Activated T-helper 17 cell treated with anti-CD3 and anti-CD28 coated beads, Interleukin-2, amount 50 U/mL, for 72 hours (primary cell): Measurements from ENCODE around the gene PCDH9. TPM values are rescaled to one million over a fixed set of nuclear protein-coding genes. Genes with fewer than 3 reads are reported as not detected.

Experiments
- ATAC-seq: fragments of 150-1000 bp; cut with Tn5 transposase; replicated peaks from 2 replicates; pipeline ENCODE4 v1.10.0; 2021; ENCODE audit warnings: mild to moderate bottlenecking, moderate library complexity
- H3K27ac Mint-ChIP-seq: one replicate; pipeline ENCODE4 v1.8.0; 2022; ENCODE audit warnings: mixed read lengths
- H3K27me3 Mint-ChIP-seq: one replicate; pipeline ENCODE4 v1.8.0; 2022; ENCODE audit warnings: mixed read lengths
- H3K36me3 Mint-ChIP-seq: one replicate; pipeline ENCODE4 v1.8.0; 2022; ENCODE audit warnings: low read depth, mild to moderate bottlenecking, mixed read lengths
- H3K4me1 Mint-ChIP-seq: one replicate; pipeline ENCODE4 v1.8.0; 2022; ENCODE audit warnings: mixed read lengths
- H3K4me3 Mint-ChIP-seq: one replicate; pipeline ENCODE4 v1.8.0; 2022; ENCODE audit warnings: mild to moderate bottlenecking, mixed read lengths
- H3K9me3 Mint-ChIP-seq: one replicate; pipeline ENCODE4 v1.8.0; 2022; ENCODE audit warnings: mixed read lengths
- total RNA-seq, 2 donors: library from RNA; stranded (reverse); gene quantifications; one replicate each; pipeline ENCODE4 v1.2.3, GENCODE V29; 2022

Gene PCDH9
- total RNA-seq, 2 donors from 2014 or later, result 0.11 TPM

- H3K9me3 Mint-ChIP-seq, result peaks cover 4% of the 10 kb centered on the region
- no peak for ATAC-seq
- no peaks in the 10 kb centered on the region for H3K27me3 Mint-ChIP-seq
- no peaks in the 10 kb centered on the region for H3K4me1 Mint-ChIP-seq
- H3K36me3 Mint-ChIP-seq, result no peaks in the 10 kb centered on the region
- no peak overlapping the region for H3K27ac Mint-ChIP-seq
- H3K4me3 Mint-ChIP-seq, result no peak overlapping the region
Observed at GRCh38 chr13:66559093-66559492, 671.0 kb downstream of the PCDH9 start.

- H3K36me3 Mint-ChIP-seq, result no peaks in the 10 kb centered on the region
- peaks cover 4% of the 10 kb centered on the region for H3K9me3 Mint-ChIP-seq
- no peak overlapping the region for H3K4me3 Mint-ChIP-seq
- no peaks in the 10 kb centered on the region for H3K4me1 Mint-ChIP-seq
- no peaks in the 10 kb centered on the region for H3K27me3 Mint-ChIP-seq
- no peak for ATAC-seq
- H3K27ac Mint-ChIP-seq, result no peak overlapping the region
Observed at GRCh38 chr13:66558506-66558905, 671.6 kb downstream of the PCDH9 start.

DNA sequence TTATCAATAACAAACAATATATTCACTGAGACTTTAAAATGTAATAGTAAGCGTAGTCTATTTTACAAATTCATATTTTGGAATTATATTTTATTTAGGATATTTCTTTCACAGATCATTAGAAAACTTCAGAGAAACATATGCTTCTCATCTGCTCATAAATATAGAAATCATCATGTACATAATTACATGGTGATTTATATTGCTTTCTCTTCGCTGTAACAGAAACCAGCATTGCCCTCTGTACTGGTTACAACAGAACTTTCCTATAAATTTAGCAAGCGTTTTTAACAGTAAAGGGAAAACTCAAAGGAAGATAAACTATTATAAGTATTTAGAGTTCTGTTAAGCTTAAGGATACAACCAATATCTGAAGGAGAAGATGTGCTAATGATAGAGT lies 672.8 kb downstream of the PCDH9 start:
- Mint-ChIP-seq H3K9me3 (peaks cover 4% of the 10 kb centered on the region), H3K27ac (no peak overlapping the region), H3K36me3 (no peaks in the 10 kb centered on the region), H3K4me1 (no peaks in the 10 kb centered on the region), H3K4me3 (no peak overlapping the region), H3K27me3 (no peaks in the 10 kb centered on the region)
- ATAC-seq, result no peak

GRCh38 chr13:66556306-66556705 lies 673.8 kb downstream of the PCDH9 start:
- peaks cover 4% of the 10 kb centered on the region for H3K9me3 Mint-ChIP-seq
- no peak overlapping the region for H3K4me3 Mint-ChIP-seq
- H3K4me1 Mint-ChIP-seq, result no peaks in the 10 kb centered on the region
- H3K27ac Mint-ChIP-seq, result no peak overlapping the region
- H3K27me3 Mint-ChIP-seq, result no peaks in the 10 kb centered on the region
- H3K36me3 Mint-ChIP-seq, result no peaks in the 10 kb centered on the region
- ATAC-seq, result no peak

DNA sequence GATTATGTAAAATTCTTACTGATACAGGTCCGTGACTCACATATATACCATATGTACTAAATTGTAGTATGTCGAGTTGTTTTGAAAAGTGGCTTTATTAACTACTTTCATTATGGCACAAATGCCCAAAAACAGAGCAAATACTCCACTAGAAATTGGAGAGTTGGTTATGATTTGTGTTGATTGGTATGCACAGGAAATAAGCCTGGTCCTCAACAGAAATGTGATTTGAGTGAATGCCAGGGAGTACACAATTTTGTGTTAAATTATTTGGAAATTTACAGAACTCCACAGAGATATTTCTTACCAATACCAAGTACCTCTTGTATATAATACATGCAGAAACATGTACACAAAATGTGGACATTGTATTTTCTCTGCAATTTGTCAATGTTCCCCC lies 676.7 kb downstream of the PCDH9 start:
- Mint-ChIP-seq H3K36me3 (no peaks in the 10 kb centered on the region), H3K4me1 (no peaks in the 10 kb centered on the region), H3K4me3 (no peak overlapping the region), H3K27me3 (no peaks in the 10 kb centered on the region), H3K9me3 (peaks cover 4% of the 10 kb centered on the region), H3K27ac (no peak overlapping the region)
- ATAC-seq, result no peak

- Mint-ChIP-seq H3K9me3 (no peaks in the 10 kb centered on the region), H3K27ac (no peak overlapping the region), H3K4me1 (no peaks in the 10 kb centered on the region), H3K4me3 (no peak overlapping the region), H3K27me3 (no peaks in the 10 kb centered on the region), H3K36me3 (no peaks in the 10 kb centered on the region)
- ATAC-seq, result no peak
Observed at GRCh38 chr13:66551128-66551527, 679.0 kb downstream of the PCDH9 start.

GRCh38 chr13:66547685-66548084 lies 682.5 kb downstream of the PCDH9 start:
- H3K36me3 Mint-ChIP-seq, result no peaks in the 10 kb centered on the region
- H3K9me3 Mint-ChIP-seq, result no peaks in the 10 kb centered on the region
- no peak for ATAC-seq
- no peaks in the 10 kb centered on the region for H3K4me1 Mint-ChIP-seq
- H3K27me3 Mint-ChIP-seq, result no peaks in the 10 kb centered on the region
- H3K27ac Mint-ChIP-seq, result no peak overlapping the region
- no peak overlapping the region for H3K4me3 Mint-ChIP-seq

DNA sequence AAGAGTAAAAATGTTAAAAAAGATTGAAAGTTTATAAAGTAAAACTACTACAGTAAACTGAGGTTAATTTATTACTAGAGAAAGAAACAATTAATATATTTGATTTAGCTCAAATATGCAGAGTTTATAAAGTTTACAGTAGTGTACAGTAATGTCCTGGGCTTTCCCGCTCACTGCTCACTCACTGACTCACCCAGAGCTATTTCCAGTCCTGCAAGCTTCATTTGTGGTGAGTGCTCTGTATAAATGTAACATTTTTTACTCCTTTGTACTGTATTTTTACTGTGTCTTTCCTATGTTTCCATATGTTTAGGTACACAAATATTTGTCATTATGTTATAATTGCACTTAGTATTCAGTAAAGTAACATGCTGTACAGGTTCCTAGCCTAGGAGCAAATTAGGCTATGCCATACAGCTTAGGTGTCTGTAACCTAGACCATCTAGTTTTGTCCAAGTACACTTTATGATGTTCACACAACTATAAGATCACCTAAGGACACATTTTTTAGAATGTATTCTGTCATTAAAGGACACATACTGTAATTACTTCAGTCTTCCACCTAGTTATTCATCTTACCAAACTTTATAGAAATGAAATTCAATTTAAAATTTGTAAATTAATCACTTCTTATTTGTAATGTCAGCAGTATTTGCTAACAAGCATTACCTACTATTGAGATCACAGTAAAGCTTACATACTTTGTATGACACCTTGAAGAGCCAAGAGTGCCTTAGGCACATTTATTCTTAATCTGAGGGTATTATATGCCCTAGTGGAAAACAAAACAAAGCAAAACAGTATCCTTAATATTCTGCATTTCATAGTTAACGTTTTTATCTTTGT lies 683.4 kb downstream of the PCDH9 start:
- no peaks in the 10 kb centered on the region for H3K9me3 Mint-ChIP-seq
- H3K27ac Mint-ChIP-seq, result no peak overlapping the region
- no peaks in the 10 kb centered on the region for H3K36me3 Mint-ChIP-seq

GRCh38 chr13:66543780-66544179 lies 686.4 kb downstream of the PCDH9 start:
- H3K36me3 Mint-ChIP-seq, result no peaks in the 10 kb centered on the region
- H3K27me3 Mint-ChIP-seq, result no peaks in the 10 kb centered on the region
- no peaks in the 10 kb centered on the region for H3K4me1 Mint-ChIP-seq
- no peak overlapping the region for H3K4me3 Mint-ChIP-seq
- no peaks in the 10 kb centered on the region for H3K9me3 Mint-ChIP-seq
- H3K27ac Mint-ChIP-seq, result no peak overlapping the region
- no peak for ATAC-seq

More for the DNA sequence above, 683.4 kb downstream of the PCDH9 start:
- Mint-ChIP-seq H3K27me3 (no peaks in the 10 kb centered on the region), H3K4me3 (no peak overlapping the region), H3K4me1 (no peaks in the 10 kb centered on the region)
- ATAC-seq, result no peak

DNA sequence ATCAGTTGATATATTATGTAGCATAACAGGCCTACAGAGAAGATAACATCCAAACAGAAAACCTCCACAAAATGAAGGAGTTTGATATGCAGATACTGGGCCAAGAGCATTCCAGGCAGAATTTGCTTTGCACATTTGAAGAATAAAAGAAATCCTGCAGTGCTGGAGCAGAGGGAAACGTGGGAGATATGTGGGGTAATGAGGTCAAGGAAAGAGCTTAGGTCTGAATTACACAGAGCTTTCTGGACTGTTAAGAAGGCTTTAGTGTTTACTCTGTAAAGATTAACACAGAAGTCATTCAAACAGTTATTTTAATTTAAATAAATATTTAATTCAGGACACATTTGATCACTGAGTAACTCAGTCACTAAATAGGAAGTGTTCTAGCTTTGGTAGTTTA lies 692.7 kb downstream of the PCDH9 start:
- H3K27ac Mint-ChIP-seq, result no peak overlapping the region
- no peak for ATAC-seq
- H3K4me3 Mint-ChIP-seq, result no peak overlapping the region
- H3K27me3 Mint-ChIP-seq, result no peaks in the 10 kb centered on the region
- no peaks in the 10 kb centered on the region for H3K36me3 Mint-ChIP-seq
- H3K9me3 Mint-ChIP-seq, result peaks cover 4% of the 10 kb centered on the region
- no peaks in the 10 kb centered on the region for H3K4me1 Mint-ChIP-seq

GRCh38 chr13:66536746-66537145 lies 693.4 kb downstream of the PCDH9 start:
- no peak for ATAC-seq
- H3K4me3 Mint-ChIP-seq, result no peak overlapping the region
- peaks cover 4% of the 10 kb centered on the region for H3K9me3 Mint-ChIP-seq
- H3K4me1 Mint-ChIP-seq, result no peaks in the 10 kb centered on the region
- H3K36me3 Mint-ChIP-seq, result no peaks in the 10 kb centered on the region
- H3K27ac Mint-ChIP-seq, result no peak overlapping the region
- H3K27me3 Mint-ChIP-seq, result no peaks in the 10 kb centered on the region

DNA sequence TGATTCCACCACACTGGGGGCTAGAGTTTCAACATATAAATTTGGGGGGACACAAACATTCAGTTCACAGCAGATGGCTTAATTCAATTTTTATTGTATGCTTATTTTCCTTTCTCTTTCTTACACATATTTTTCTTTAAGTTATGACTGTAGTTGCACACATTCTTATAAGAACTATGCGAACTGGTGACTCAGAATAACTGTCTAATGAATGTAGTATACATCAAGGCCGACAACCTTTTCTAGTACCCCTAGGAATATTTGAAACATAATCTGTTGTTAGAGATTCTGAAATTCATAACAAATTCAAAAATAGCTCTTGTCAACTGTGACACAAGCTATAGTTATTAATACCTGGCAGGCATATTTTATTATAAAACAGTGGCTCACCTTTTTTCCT lies 695.6 kb downstream of the PCDH9 start:
- peaks cover 4% of the 10 kb centered on the region for H3K9me3 Mint-ChIP-seq
- no peak overlapping the region for H3K27ac Mint-ChIP-seq
- H3K36me3 Mint-ChIP-seq, result no peaks in the 10 kb centered on the region
- no peaks in the 10 kb centered on the region for H3K27me3 Mint-ChIP-seq
- no peaks in the 10 kb centered on the region for H3K4me1 Mint-ChIP-seq
- no peak for ATAC-seq
- no peak overlapping the region for H3K4me3 Mint-ChIP-seq

GRCh38 chr13:66532845-66533244 lies 697.3 kb downstream of the PCDH9 start:
- Mint-ChIP-seq H3K27me3 (no peaks in the 10 kb centered on the region), H3K4me1 (no peaks in the 10 kb centered on the region), H3K4me3 (no peak overlapping the region), H3K27ac (no peak overlapping the region), H3K36me3 (no peaks in the 10 kb centered on the region), H3K9me3 (peaks cover 4% of the 10 kb centered on the region)
- no peak for ATAC-seq

DNA sequence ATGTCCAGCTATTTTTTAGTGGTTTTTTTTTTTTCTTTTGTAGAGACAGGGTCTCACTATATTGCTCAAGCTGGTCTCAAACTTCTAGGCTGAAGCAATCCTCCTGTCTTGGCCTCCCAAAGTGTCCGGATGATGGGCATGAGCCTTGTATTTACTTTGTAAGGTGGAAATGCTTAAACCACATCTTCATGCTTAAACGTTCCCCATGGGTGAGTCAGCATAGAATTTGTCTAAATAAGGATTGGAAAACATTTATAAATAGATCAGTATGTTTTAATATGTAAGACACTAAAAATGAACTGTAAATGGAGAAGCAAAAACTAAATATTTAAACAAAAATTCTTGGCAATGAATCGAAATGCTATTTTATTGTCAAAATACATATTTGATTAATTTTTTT lies 698.0 kb downstream of the PCDH9 start:
- Mint-ChIP-seq H3K27ac (no peak overlapping the region), H3K4me1 (no peaks in the 10 kb centered on the region), H3K9me3 (peaks cover 4% of the 10 kb centered on the region), H3K4me3 (no peak overlapping the region), H3K27me3 (no peaks in the 10 kb centered on the region), H3K36me3 (no peaks in the 10 kb centered on the region)
- ATAC-seq, result no peak

- H3K4me3 Mint-ChIP-seq, result no peak overlapping the region
- no peaks in the 10 kb centered on the region for H3K27me3 Mint-ChIP-seq
- peaks cover 8% of the 10 kb centered on the region for H3K9me3 Mint-ChIP-seq
- no peak overlapping the region for H3K27ac Mint-ChIP-seq
- H3K4me1 Mint-ChIP-seq, result no peaks in the 10 kb centered on the region
- no peak for ATAC-seq
- no peaks in the 10 kb centered on the region for H3K36me3 Mint-ChIP-seq
Observed at GRCh38 chr13:66530686-66531085, 699.5 kb downstream of the PCDH9 start.
